ENCODE data around the gene RPL22L1.

- TF ChIP-seq CTCF (IDR thresholded peaks at IDR 0.05; ENCODE audit: poor library complexity) = no peak
- no peak for TF ChIP-seq EZH2 (IDR thresholded peaks at IDR 0.05; ENCODE audit: borderline replicate concordance)
Observed at GRCh38 chr3:170816341-170816740, 53.7 kb downstream of the RPL22L1 start.
